ENCODE data around the gene APOL3.
"Not testable (repeated sequence)": the region's sequence is repeated elsewhere in the genome, so short reads cannot be mapped to it uniquely, and the experiment has no call there.

Gene APOL3

GRCh38 chr22:36131907-36132306 is 28.6 kb downstream of the APOL3 start:
- no peak for DNase-seq

GRCh38 chr22:36129486-36130388 is 30.8 kb downstream of the APOL3 start:
- DNase-seq: no peak

GRCh38 chr22:36129071-36129470 is 31.5 kb downstream of the APOL3 start:
- DNase-seq: no peak

- DNase-seq: no peak
These were observed 34.5 kb downstream of the APOL3 start for GRCh38 chr22:36125994-36126531.

GRCh38 chr22:36125434-36125833 is 35.1 kb downstream of the APOL3 start:
- DNase-seq: no peak

GRCh38 chr22:36124666-36125065 is 35.9 kb downstream of the APOL3 start:
- DNase-seq: no peak

GRCh38 chr22:36123673-36124630 is 36.6 kb downstream of the APOL3 start:
- DNase-seq: peak; percentile 74

GRCh38 chr22:36120621-36121351 is 39.8 kb downstream of the APOL3 start:
- DNase-seq: not testable (repeated sequence)

- DNase-seq: no peak
These were observed 43.5 kb downstream of the APOL3 start for GRCh38 chr22:36117053-36117554.

- DNase-seq: no peak
These were observed 44.4 kb downstream of the APOL3 start for GRCh38 chr22:36116127-36116526.

- DNase-seq: no peak
These were observed 47.4 kb downstream of the APOL3 start for GRCh38 chr22:36113121-36113520.

GRCh38 chr22:36111316-36111715 is 49.2 kb downstream of the APOL3 start:
- no peak for DNase-seq

- DNase-seq: no peak
These were observed 50.2 kb downstream of the APOL3 start for GRCh38 chr22:36110306-36110881.

GRCh38 chr22:36107436-36107835 is 53.1 kb downstream of the APOL3 start:
- DNase-seq: no peak

- DNase-seq: no peak
These were observed 53.6 kb downstream of the APOL3 start for GRCh38 chr22:36106910-36107309.

- no peak for DNase-seq
These were observed 55.6 kb downstream of the APOL3 start for GRCh38 chr22:36104988-36105387.

- no peak for DNase-seq
These were observed 56.1 kb downstream of the APOL3 start for GRCh38 chr22:36104435-36104834.

- DNase-seq: no peak
These were observed 56.7 kb downstream of the APOL3 start for GRCh38 chr22:36103891-36104290.

GRCh38 chr22:36102995-36103394 is 57.6 kb downstream of the APOL3 start:
- DNase-seq: no peak

- DNase-seq: no peak
These were observed 58.8 kb downstream of the APOL3 start for GRCh38 chr22:36101756-36102155.

- DNase-seq: not testable (repeated sequence)
These were observed 59.6 kb downstream of the APOL3 start for GRCh38 chr22:36100908-36101307.
